Stimulated activated CD4-positive, alpha-beta T cell treated with anti-CD3 and anti-CD28 coated beads, TNF-alpha, amount 100 ng/mL, for 24 hours (primary cell): ENCODE results near the gene SETBP1.
A peak's percentile ranks its signal among the peaks of the same experiment; 100 is the strongest.
"Not testable (repeated sequence)": the region's sequence is repeated elsewhere in the genome, so short reads cannot be mapped to it uniquely, and the experiment has no call there.

Source experiments
- DNase-seq, 3 experiments: peaks; one replicate each; pipeline ENCODE4 v3.0.0-alpha.2; 2020; ENCODE audit warnings: low read depth in 3 of 3

SETBP1 gene

GRCh38 chr18:44790860-44791259, 110.2 kb downstream of the SETBP1 start:
- no peak for DNase-seq

- no peak for DNase-seq
Observed at GRCh38 chr18:44791520-44791919, 110.8 kb downstream of the SETBP1 start.

GRCh38 chr18:44792456-44793061, 111.9 kb downstream of the SETBP1 start:
- DNase-seq: no peak

- DNase-seq: no peak
Observed at GRCh38 chr18:44793194-44793593, 112.5 kb downstream of the SETBP1 start.

GRCh38 chr18:44793685-44794084, 113.0 kb downstream of the SETBP1 start:
- no peak for DNase-seq

- peak in 1 of 3 experiments; percentile 11 for DNase-seq
Observed at GRCh38 chr18:44795241-44795640, 114.6 kb downstream of the SETBP1 start.

GRCh38 chr18:44796429-44797428, 116.0 kb downstream of the SETBP1 start:
- no peak for DNase-seq

GRCh38 chr18:44798433-44799048, 117.9 kb downstream of the SETBP1 start:
- no peak for DNase-seq

- DNase-seq: no peak
Observed at GRCh38 chr18:44799382-44799906, 118.8 kb downstream of the SETBP1 start.

- no peak for DNase-seq
Observed at GRCh38 chr18:44799907-44800421, 119.3 kb downstream of the SETBP1 start.

- DNase-seq: not testable (repeated sequence)
Observed at GRCh38 chr18:44800766-44801165, 120.1 kb downstream of the SETBP1 start.

- no peak for DNase-seq
Observed at GRCh38 chr18:44801781-44802180, 121.1 kb downstream of the SETBP1 start.

GRCh38 chr18:44802508-44802907, 121.8 kb downstream of the SETBP1 start:
- no peak for DNase-seq

GRCh38 chr18:44803019-44803650, 122.4 kb downstream of the SETBP1 start:
- DNase-seq: no peak

GRCh38 chr18:44804033-44804432, 123.3 kb downstream of the SETBP1 start:
- DNase-seq: no peak

- DNase-seq: no peak
Observed at GRCh38 chr18:44805176-44805575, 124.5 kb downstream of the SETBP1 start.

GRCh38 chr18:44805643-44806042, 125.0 kb downstream of the SETBP1 start:
- DNase-seq: no peak

GRCh38 chr18:44807766-44808165, 127.1 kb downstream of the SETBP1 start:
- DNase-seq: no peak

GRCh38 chr18:44811572-44812125, 131.0 kb downstream of the SETBP1 start:
- no peak for DNase-seq

- no peak for DNase-seq
Observed at GRCh38 chr18:44812426-44812825, 131.7 kb downstream of the SETBP1 start.

- DNase-seq: no peak
Observed at GRCh38 chr18:44813586-44813985, 132.9 kb downstream of the SETBP1 start.
